GM19193 (cell line): ENCODE measurements around the gene UAP1L1.

Experiments
- POLR2A ChIP-seq: IDR thresholded peaks from 4 replicates; pipeline ENCODE4 v1.6.1; 2011; ENCODE audit not compliant: insufficient read depth, insufficient read length; ENCODE audit errors: extremely low read depth

The UAP1L1 gene, protein sequence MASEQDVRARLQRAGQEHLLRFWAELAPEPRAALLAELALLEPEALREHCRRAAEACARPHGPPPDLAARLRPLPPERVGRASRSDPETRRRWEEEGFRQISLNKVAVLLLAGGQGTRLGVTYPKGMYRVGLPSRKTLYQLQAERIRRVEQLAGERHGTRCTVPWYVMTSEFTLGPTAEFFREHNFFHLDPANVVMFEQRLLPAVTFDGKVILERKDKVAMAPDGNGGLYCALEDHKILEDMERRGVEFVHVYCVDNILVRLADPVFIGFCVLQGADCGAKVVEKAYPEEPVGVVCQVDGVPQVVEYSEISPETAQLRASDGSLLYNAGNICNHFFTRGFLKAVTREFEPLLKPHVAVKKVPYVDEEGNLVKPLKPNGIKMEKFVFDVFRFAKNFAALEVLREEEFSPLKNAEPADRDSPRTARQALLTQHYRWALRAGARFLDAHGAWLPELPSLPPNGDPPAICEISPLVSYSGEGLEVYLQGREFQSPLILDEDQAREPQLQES

DNA sequence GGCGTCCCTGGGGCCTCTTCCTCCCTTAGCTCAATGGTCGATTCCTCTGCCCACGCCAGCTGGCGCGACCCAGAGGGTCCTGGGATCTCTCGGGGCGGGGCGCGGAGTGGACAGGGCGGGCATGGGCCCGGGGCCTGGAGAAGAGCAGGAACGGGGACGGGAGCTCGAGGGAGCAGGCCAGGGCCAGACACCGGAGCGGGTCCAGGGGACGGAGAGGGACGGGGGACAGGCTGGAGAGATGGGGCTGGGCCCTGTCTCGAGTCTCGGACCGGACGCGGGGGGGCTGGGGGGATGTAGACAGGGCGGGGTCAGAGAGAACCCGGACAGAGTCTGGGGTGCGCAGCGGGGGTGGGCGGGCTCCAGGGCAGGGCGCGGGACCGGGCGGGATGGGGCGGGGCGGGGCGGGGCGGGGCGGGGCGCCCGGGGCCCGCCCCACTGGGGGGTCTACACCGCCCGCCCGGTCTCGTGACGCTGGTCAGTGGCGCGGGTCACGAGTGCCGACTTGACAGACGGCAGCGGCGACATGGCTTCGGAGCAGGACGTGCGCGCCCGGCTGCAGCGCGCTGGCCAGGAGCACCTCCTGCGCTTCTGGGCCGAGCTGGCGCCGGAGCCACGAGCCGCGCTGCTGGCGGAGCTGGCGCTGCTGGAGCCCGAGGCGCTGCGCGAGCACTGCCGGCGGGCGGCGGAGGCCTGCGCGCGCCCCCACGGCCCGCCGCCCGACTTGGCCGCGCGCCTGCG is at the start of gene UAP1L1:
UAP1L1 (plus strand) TSS at position 508 of the 738 bp plus-strand sequence; CDS start at position 524, 16 bp downstream.
- TF ChIP-seq POLR2A, result peak; percentile 56

DNA sequence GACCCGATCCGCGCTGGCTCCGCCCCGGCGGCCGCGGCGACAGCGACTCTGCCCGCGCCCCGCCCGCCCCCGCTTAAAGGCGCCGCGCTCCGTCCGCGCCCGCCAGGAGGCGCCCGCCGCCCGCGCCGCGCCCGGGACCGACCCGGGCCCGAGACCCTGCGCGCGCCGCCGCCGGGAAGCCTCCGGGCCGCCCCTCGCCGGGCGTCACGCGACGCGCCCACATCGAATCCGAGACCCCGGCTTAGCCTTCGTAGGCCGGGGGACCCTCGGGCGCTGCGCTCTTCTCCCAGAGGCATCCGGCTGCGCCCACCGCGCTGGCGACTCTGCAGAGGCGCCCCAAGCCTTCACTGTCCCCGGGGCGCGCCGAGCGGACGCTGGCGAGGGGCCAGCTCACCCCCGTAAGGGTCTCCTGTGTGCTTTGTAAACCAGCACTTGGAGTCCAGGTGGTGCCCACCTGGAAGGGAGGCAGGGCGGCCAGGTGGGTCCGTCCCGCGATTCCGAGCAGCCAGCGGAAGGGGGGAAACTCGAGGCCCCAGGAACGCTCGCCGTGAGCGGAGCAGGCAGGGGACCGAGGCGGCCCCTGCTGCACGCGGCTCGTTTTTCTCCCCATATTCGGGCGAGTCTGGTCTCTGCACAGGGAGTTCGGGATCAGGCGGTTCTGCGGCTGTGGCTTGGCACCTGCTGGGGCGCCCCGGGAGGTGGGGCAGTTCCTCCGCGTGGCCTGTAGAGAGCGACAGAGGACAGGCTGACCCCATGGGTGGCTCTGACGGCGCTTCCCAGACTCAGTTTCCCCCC is 48.9 kb upstream of the UAP1L1 start:
- no peak for TF ChIP-seq POLR2A

- no peak for TF ChIP-seq POLR2A
Measured at GRCh38 chr9:137029058-137029936, 48.0 kb upstream of the UAP1L1 start.

- TF ChIP-seq POLR2A, result no peak
Measured at GRCh38 chr9:137030006-137030405, 47.3 kb upstream of the UAP1L1 start.

DNA sequence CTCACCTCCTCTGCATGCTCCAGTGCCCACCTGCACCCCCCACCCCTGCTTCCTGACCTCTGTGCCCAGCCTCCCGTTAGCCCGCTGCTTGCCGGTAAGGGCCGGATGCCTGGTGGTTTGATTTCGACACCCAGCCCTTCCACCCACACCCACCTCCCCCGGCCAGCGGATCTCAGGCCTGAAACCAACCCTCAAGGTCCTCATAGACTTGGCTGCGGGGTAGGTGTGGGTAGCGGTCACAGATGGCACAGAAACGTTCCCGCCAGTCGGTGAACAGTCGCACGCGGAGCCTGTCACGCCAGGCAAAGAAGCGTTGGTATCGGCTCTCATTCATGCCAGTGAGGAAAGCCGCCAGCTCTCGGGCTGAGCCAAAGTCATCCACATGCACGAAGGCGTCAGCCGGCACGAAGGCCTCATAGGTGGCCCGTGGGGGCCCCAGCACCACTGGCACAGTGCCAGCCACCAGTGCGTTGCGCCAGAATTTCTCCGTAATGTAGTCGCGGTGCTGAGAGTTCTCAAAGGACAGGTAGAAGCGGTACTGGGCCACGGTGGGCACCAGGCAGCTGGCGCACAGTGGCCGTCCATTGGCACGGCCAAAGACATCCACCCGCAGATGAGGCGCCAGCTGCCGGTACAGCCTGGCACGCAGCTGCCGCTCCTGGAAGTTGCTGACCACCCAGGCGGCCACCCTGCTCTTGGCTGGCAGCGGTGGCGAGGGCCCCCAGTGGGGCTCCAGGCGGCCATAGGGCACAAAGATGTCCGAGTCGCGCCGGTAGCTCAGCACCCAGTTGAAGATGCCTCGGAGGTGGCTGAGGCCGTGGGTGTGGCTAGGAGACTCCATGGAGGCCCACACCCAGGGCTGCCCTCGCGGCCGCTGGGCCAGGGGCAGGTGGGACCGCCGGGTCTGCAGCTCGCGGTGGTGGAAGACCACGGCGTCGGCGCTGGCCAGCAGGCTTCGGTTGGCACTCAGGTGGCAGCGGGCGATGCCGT is 46.5 kb upstream of the UAP1L1 start:
- TF ChIP-seq POLR2A, result no peak

- TF ChIP-seq POLR2A, result no peak
Measured at GRCh38 chr9:137031904-137032640, 45.2 kb upstream of the UAP1L1 start, which contains the start of gene FUT7. FUT7 (minus strand) TSS chr9:137032088; CDS start chr9:137031991, 97 bp downstream.

- TF ChIP-seq POLR2A, result no peak
Measured at GRCh38 chr9:137032858-137033257, 44.5 kb upstream of the UAP1L1 start.

GRCh38 chr9:137034039-137034708 is 43.1 kb upstream of the UAP1L1 start:
- no peak for TF ChIP-seq POLR2A

DNA sequence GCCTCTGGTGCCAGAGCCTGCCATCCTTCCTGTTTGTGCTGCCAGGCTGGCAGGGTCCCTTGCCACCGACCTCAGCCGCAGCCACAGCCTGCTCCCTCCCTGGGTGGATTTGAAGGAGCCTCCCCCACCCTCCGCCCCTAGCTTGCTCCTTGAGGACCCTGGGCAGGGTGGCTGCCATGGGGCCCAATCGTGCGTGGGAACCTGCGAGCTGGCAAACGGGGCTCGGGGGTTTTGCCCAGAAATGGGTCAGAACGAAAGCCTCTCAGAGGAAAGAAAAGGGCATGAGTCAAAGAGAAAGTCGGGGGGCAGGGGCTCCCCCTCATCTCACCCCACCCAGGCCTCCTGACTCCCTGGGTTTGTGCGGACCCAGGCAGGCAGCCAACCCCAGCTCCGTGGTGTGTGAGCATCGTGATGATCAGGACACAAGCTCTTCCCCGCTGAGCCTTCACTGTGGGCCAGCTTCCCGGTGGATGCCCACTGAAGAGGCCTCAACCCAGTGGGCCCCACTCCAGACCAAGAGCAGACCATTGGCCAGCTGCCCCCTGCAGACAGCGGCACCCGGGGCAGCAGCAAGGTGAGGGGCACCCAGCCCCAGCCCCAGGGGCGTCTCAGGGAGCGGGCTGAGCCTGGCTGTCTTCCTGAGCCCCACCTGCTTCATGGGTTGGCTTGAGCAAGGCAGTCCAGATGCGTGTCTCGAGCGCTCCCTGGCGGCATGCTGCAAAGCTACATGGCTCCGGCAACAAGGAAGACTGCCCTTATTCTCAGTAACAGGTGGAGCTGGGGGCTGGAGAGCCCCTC is 42.4 kb upstream of the UAP1L1 start:
- no peak for TF ChIP-seq POLR2A

DNA sequence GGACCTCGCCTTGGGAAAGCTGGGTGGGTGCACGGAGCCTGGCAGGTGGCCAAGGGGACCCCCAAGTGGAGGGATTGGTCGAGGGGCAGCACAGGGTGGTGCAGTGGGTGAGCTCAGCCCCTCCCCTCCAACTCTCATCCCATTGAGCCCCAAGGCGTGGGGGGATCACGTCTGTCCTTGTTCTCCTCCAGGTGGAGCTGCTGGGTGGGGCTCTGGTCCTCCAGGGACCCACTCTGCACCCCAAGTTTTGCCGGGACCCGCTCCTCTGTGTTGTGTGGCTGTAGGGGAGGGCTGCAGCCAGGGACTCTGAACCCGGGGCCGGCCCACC is 41.8 kb upstream of the UAP1L1 start:
- TF ChIP-seq POLR2A, result no peak

DNA sequence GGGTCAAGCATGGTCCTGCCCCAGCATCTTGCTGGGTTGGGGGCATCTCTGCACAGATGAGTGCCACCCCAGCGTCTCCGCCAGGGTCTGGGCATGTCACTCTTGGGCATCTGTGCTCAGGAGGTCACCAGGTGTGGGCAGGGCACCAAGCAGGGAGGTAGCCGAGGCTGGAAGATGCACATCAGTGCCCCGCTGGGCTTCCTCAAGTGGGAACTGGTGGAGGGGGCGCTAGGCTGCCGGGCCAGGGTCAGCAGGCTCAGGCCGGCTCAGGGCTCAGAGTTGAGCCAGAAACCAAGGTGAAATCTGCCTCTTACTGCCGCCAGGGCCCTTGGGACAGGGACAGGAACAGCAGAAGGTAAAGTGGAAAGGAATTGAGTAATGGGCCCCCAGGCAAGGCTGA is 41.4 kb upstream of the UAP1L1 start:
- no peak for TF ChIP-seq POLR2A

DNA sequence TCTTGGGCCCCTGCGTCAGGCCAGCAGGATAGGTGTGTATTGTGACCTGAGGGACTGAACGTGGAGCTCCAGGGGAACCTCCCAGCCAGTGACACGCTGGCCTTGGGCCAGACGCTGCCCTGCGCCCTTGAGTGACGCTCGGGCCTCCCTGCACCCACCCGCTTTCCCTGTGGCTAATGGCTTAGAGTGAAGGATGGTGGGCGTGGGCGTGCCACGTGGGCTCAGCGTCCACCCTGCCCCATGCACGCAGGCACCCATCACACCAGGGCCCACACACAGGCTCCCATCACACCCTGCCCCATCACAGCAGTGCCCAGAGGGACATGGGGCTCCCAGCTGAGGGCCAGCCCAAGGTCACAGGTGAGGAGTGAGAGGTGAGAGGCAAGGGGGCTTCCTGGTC is 40.3 kb upstream of the UAP1L1 start:
- TF ChIP-seq POLR2A, result no peak

- no peak for TF ChIP-seq POLR2A
Measured at GRCh38 chr9:137037483-137037882, 39.8 kb upstream of the UAP1L1 start.
